ENCODE data around the gene RPL15.

DNA sequence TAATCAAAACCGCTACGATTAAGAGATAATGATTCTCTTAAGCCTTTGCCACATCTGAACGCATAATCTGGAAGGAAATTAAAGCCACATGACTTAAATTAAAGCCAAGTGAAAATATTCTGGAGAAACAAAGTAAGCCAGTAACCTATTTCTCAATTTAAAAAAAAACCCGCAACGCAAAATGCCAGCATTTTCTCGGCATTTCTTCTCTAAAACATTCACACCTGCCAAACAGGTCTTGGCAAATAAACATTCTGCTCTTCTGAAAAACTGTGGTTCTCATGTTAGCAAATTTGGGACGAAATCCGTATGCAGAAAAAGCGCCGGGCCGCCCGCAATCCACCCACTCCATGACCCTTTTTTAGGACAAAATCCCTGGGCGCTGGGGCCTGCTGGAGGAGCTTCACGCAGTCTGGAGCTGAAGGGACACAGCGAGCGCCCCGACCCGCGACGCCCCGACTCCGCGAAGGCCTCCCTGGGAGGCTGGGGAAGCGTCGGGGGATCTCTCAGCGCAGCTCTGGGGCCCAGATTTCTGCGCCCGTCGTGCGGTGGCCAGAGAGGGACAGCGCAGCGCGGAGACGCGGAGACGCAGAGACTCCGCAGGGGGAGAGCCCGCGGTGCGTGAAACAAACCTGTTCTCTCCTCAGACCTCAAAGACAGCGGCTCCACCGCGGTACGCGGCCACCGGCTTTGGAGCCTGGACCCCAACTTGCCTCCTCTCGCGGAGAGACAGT, 613 bp upstream of the RPL15 start:
- TF ChIP-seq POLR2A (IDR thresholded peaks at IDR 0.05): no peak
- TF ChIP-seq, protein P1, sequence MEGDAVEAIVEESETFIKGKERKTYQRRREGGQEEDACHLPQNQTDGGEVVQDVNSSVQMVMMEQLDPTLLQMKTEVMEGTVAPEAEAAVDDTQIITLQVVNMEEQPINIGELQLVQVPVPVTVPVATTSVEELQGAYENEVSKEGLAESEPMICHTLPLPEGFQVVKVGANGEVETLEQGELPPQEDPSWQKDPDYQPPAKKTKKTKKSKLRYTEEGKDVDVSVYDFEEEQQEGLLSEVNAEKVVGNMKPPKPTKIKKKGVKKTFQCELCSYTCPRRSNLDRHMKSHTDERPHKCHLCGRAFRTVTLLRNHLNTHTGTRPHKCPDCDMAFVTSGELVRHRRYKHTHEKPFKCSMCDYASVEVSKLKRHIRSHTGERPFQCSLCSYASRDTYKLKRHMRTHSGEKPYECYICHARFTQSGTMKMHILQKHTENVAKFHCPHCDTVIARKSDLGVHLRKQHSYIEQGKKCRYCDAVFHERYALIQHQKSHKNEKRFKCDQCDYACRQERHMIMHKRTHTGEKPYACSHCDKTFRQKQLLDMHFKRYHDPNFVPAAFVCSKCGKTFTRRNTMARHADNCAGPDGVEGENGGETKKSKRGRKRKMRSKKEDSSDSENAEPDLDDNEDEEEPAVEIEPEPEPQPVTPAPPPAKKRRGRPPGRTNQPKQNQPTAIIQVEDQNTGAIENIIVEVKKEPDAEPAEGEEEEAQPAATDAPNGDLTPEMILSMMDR (IDR thresholded peaks at IDR 0.05): no peak
